Gastrocnemius medialis (tissue), 4 donors: ENCODE results near the gene GGA2.

ENCODE experiments used
- CTCF ChIP-seq, 5 experiments: fragments of 450-650 bp in 3 of 5; fragments of 200-600 bp in 2 of 5; sonication (generic) in 2 of 5; IDR thresholded peaks in 4 of 5; conservative IDR thresholded peaks in 1 of 5; 1 replicate in 4 of 5; 2 replicates in 1 of 5; pipeline ENCODE4 v1.5.1; 2016 to 2019; ENCODE audit warnings: antibody characterized with exemption in 5 of 5, mild to moderate bottlenecking in 3 of 5, moderate library complexity in 3 of 5
- POLR2A ChIP-seq, 2 donors: fragments of 450-650 bp; IDR thresholded peaks; one replicate each; pipeline ENCODE4 v1.6.1; 2017; ENCODE audit warnings: antibody characterized with exemption in 2 of 2, mild to moderate bottlenecking in 2 of 2, moderate library complexity in 2 of 2

- TF ChIP-seq CTCF (IDR thresholded peaks at IDR 0.05 in 4 of 5, conservative IDR thresholded peaks at IDR 0.05 in 1 of 5) (no peak), POLR2A (IDR thresholded peaks at IDR 0.05) (no peak)
Observed at GRCh38 chr16:23433261-23433920, 76.9 kb downstream of the GGA2 start.
